Thoracic aorta (tissue), 2 donors: ENCODE results near the gene CRB1. TPM values are rescaled to one million over a fixed set of nuclear protein-coding genes. Genes with fewer than 3 reads are reported as not detected.

Experiments
- ATAC-seq: fragments of 150-250 bp; one replicate; pipeline ENCODE4 v1.8.0; 2017; ENCODE audit warnings: low read depth; ENCODE audit not compliant: insufficient number of reproducible peaks, low FRiP score
- DNase-seq: peaks from one replicate; pipeline ENCODE4 v3.0.0-alpha.2; 2020; ENCODE audit warnings: low spot score
- H3K27ac ChIP-seq, 2 donors: fragments of 200-600 bp; sonication (generic); 1 replicate in 1 of 2; 2 replicates in 1 of 2; pipeline ENCODE4 v1.5.1; 2016; ENCODE audit warnings: mild to moderate bottlenecking in 2 of 2, moderate library complexity in 2 of 2
- H3K27me3 ChIP-seq: fragments of 200-600 bp; sonication (generic); replicated peaks from 2 replicates; pipeline ENCODE4 v1.6.0; 2016; ENCODE audit warnings: mild to moderate bottlenecking; ENCODE audit not compliant: insufficient read depth
- H3K36me3 ChIP-seq: fragments of 200-600 bp; sonication (generic); one replicate; pipeline ENCODE4 v1.5.1; 2016
- H3K4me1 ChIP-seq, 2 donors: fragments of 200-600 bp; sonication (generic); 1 replicate in 1 of 2; 2 replicates in 1 of 2; pipeline versions ENCODE4 v1.5.1 to v1.6.0; 2016; ENCODE audit warnings: low read depth in 2 of 2, mild to moderate bottlenecking in 1 of 2; ENCODE audit not compliant: control insufficient read depth in 1 of 2
- H3K4me3 ChIP-seq: fragments of 200-600 bp; sonication (generic); 2 replicates; pipeline ENCODE4 v1.5.1; 2016; ENCODE audit warnings: mild to moderate bottlenecking
- H3K9me3 ChIP-seq: fragments of 200-600 bp; sonication (generic); 2 replicates; pipeline ENCODE4 v1.5.1; 2016
- CTCF ChIP-seq: fragments of 200-600 bp; sonication (generic); IDR thresholded peaks from one replicate; pipeline ENCODE4 v1.5.1; 2019; ENCODE audit warnings: antibody characterized with exemption
- total RNA-seq, 2 donors: library from RNA; depleted of rRNA; stranded (reverse); fragments of >200 nt; gene quantifications; one replicate each; pipeline versions ENCODE4 v1.1.0 to v1.2.3, GENCODE V29; 2016

CRB1 gene
- total RNA-seq, 2 donors from 2014 or later = not detected

- peaks cover 12 to 30% of the 10 kb centered on the region in 2 donors for H3K4me1 ChIP-seq
- no peaks in the 10 kb centered on the region for H3K36me3 ChIP-seq
- TF ChIP-seq CTCF = no peak
- H3K27ac ChIP-seq = no peak overlapping the region
- H3K9me3 ChIP-seq = no peaks in the 10 kb centered on the region
- ATAC-seq (no peak), DNase-seq (no peak)
- no peak overlapping the region for H3K4me3 ChIP-seq
- H3K27me3 ChIP-seq = no peaks in the 10 kb centered on the region
Measured at GRCh38 chr1:197441999-197442414, 174.0 kb downstream of the CRB1 start.

- ATAC-seq = no peak
- no peaks in the 10 kb centered on the region for H3K27me3 ChIP-seq
- H3K27ac ChIP-seq = no peak overlapping the region
- H3K4me1 ChIP-seq = peaks cover 12 to 16% of the 10 kb centered on the region in 2 donors
- H3K9me3 ChIP-seq = no peaks in the 10 kb centered on the region
- no peaks in the 10 kb centered on the region for H3K36me3 ChIP-seq
- no peak for DNase-seq
- TF ChIP-seq CTCF = no peak
- H3K4me3 ChIP-seq = no peak overlapping the region
Measured at GRCh38 chr1:197444755-197445154, 176.7 kb downstream of the CRB1 start.

GRCh38 chr1:197448121-197448779 is 180.2 kb downstream of the CRB1 start:
- no peaks in the 10 kb centered on the region for H3K36me3 ChIP-seq
- H3K9me3 ChIP-seq = no peaks in the 10 kb centered on the region

GRCh38 chr1:197451381-197451780 is 183.3 kb downstream of the CRB1 start:
- Histone ChIP-seq H3K9me3 (no peaks in the 10 kb centered on the region), H3K36me3 (no peaks in the 10 kb centered on the region), H3K27ac (no peak overlapping the region), H3K27me3 (no peaks in the 10 kb centered on the region), H3K4me3 (no peak overlapping the region), H3K4me1 (no peaks in the 10 kb centered on the region)
- no peak for DNase-seq
- TF ChIP-seq CTCF = no peak
- ATAC-seq = no peak

More at GRCh38 chr1:197448121-197448779, 180.2 kb downstream of the CRB1 start:
- TF ChIP-seq CTCF = no peak
- Histone ChIP-seq H3K4me1 (no peaks in the 10 kb centered on the region), H3K27me3 (no peaks in the 10 kb centered on the region), H3K27ac (no peak overlapping the region), H3K4me3 (no peak overlapping the region)
- DNase-seq (no peak), ATAC-seq (no peak)

- H3K36me3 ChIP-seq = no peaks in the 10 kb centered on the region
- DNase-seq (no peak), ATAC-seq (no peak)
- no peak overlapping the region for H3K27ac ChIP-seq
- no peaks in the 10 kb centered on the region for H3K4me1 ChIP-seq
- H3K27me3 ChIP-seq = no peaks in the 10 kb centered on the region
- no peak overlapping the region for H3K4me3 ChIP-seq
- no peak for TF ChIP-seq CTCF
- H3K9me3 ChIP-seq = no peaks in the 10 kb centered on the region
Measured at GRCh38 chr1:197453376-197454058, 185.5 kb downstream of the CRB1 start.
